Hepatocyte (in vitro differentiated cells): ENCODE measurements around the gene CCBE1.

ENCODE experiments used
- CTCF ChIP-seq: fragments of 200-600 bp; sonication (generic); IDR thresholded peaks from 2 replicates; pipeline ENCODE4 v1.5.1; 2016; ENCODE audit warnings: antibody characterized with exemption, mild to moderate bottlenecking; ENCODE audit not compliant: poor library complexity
- EZH2 ChIP-seq: fragments of 200-600 bp; sonication (generic); IDR thresholded peaks from 2 replicates; pipeline ENCODE4 v1.6.1; 2016; ENCODE audit warnings: antibody characterized with exemption, mild to moderate bottlenecking, borderline replicate concordance
- EZH2phosphoT487 ChIP-seq: fragments of 200-600 bp; sonication (generic); IDR thresholded peaks from one replicate; pipeline ENCODE4 v1.6.1; 2018; ENCODE audit warnings: antibody characterized with exemption, mild to moderate bottlenecking, low read depth, moderate library complexity; ENCODE audit not compliant: unreplicated experiment, severe bottlenecking

GRCh38 chr18:59656373-59656887 is 40.8 kb downstream of the CCBE1 start:
- no peak for TF ChIP-seq EZH2
- no peak for TF ChIP-seq CTCF
- TF ChIP-seq EZH2phosphoT487, result no peak
